DMS 273 treated with DMSO at 0.1 percent for 48 hours (cell line): ENCODE data around the gene KCNJ16.
A peak's percentile ranks its signal among the peaks of the same experiment; 100 is the strongest.
"Not testable (repeated sequence)": the region's sequence is repeated elsewhere in the genome, so short reads cannot be mapped to it uniquely, and the experiment has no call there.

Experiments used
- DNase-seq: peaks from one replicate; lab custom pipeline; 2025; lab: John Stamatoyannopoulos, UW

Gene KCNJ16

DNA sequence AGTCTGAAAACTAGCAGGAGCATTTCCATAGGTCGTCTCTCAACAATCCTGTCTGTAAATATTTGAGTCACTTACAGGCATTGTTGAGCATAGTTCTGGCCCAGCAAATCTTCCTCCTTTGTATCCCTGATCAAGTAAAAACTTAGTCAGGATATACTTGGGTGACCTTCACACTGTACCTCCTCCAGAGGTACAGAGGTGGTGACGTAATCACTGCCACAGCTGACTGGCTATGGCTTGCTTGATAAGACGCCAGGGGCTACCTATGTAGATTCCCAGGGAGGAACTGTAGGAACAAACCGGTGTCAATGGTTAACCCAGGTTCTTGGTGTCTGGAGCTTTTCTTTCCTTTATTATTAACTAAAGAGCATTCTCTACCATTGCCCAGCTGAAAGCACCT lies at the start of gene KCNJ16:
KCNJ16 (plus strand) TSS at position 270 of the 400 bp plus-strand sequence. CDS start 56,863 bp downstream, outside the sequence.
- no peak for DNase-seq

DNA sequence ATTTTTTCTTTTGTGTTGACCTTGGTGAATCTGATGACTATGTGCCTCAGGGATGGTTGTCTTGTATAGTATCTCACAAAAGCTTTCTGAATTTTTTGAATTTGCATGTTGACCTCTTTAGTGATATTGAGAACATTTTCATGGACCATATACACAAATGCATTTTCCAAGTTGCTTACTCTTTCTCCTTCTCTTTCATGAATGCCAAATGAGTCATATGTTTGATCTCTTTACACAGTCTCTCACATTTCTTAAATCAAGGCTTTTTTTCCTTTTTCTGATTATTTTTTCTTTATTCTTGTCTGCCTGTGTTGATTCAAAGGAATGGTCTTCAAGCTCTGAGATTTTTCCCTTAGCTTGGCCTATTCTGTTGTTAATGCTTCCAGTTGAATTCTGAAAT lies 46.6 kb upstream of the KCNJ16 start:
- no peak for DNase-seq

- DNase-seq: no peak
These were observed 45.9 kb upstream of the KCNJ16 start for GRCh38 chr17:70028978-70029767.

DNA sequence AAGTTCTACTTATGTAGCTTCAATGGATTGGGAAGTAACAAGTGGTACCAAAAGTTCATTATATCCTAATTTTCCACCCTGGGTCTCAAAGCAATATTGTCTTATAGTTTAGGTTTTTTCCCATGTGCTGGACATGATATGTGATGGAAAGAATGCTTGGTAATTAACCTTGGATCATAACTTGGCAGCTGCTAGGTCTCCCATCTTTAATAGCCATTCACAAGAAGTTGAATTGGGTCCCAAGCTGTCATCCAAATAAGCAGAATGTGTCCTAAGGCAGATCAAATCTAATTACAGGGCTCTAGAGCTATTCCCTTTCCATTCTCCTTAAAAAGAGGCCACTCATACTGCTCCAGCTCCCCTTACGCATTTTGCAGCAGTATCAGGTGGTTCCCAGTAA lies 44.7 kb upstream of the KCNJ16 start:
- DNase-seq: no peak

DNA sequence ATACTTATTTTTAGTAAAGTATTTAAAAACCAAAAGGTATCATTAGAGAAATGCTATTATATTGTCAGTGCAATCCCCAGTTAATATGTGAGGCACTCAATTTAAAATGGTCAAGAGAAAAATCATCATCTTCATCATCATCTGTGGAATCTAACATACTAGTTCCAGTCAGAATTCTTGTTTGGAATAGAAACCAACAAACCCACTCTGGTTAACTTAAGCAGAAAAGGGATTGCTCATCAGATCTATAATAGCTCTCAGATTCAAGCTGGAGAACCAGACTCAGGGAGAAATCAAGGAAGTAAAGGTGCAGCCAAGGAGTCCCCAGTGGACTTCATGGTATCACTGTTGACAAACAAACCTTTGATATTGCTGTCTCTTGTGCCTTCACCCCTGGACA lies 43.7 kb upstream of the KCNJ16 start:
- DNase-seq: no peak

DNA sequence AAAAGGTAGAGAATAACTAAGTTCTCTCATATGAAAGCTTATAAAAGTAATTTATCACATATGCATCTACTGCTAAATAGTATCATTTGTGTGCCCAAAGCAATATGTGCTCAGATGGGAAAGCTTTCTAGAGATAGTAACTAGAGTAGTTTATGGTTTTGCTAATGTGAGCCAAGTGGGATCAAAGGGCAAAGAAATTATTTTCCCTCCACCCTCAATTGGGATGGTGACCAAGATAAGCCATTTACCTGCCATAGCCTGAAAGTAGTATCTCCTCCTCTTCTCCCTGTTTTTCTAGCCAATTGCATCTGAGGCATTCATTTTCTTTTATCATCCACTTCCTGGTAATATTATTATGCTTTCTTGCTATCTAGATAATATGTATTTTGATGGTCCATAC lies 41.9 kb upstream of the KCNJ16 start:
- DNase-seq: no peak

DNA sequence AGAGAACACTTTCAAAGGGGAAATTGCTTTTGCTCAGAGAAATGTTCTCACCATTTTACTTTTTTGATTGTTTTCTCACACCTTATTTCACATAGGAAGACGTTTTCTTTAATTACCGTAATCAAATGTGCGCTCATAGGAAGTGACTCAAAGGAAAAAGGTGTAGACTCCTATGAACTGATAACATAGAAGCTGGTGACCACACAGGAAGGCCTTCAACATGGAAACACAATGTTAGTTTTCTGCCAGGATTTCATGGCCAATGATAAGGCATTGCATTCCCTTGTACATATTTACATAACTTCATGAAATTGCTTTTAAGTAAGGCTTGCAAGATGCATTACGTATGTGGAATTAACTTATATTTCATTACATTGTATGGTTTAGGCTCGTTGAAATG lies 40.9 kb upstream of the KCNJ16 start:
- DNase-seq: no peak

GRCh38 chr17:70037498-70037897 lies 37.5 kb upstream of the KCNJ16 start:
- peak; percentile 49 for DNase-seq

GRCh38 chr17:70040336-70040735 lies 34.7 kb upstream of the KCNJ16 start:
- DNase-seq: no peak

GRCh38 chr17:70041061-70041460 lies 34.0 kb upstream of the KCNJ16 start:
- DNase-seq: no peak

GRCh38 chr17:70041540-70041939 lies 33.5 kb upstream of the KCNJ16 start:
- DNase-seq: no peak

- DNase-seq: not testable (repeated sequence)
These were observed 29.2 kb upstream of the KCNJ16 start for GRCh38 chr17:70045780-70046179.

- DNase-seq: no peak
These were observed 27.2 kb upstream of the KCNJ16 start for GRCh38 chr17:70047619-70048419.

GRCh38 chr17:70049801-70050591 lies 25.0 kb upstream of the KCNJ16 start:
- no peak for DNase-seq

DNA sequence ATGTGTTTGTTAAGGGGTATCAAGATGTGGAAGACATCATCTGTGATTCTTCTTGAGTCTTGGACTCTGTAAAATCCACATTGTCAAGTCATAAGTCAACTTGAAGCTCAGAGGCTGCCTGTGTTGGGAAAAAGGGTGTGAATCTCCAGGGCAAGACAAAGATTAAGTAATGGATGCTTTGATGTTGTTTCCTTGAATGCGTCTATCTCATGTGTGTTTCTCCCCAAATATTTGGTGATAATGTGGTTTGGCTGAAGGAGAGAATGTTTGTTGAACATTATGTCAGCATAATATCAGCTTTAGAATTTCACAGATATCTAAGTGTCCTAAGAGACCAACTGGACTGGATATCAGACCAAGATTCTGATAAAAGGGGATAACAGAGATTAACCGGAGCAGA lies 24.1 kb upstream of the KCNJ16 start:
- no peak for DNase-seq

- DNase-seq: no peak
These were observed 21.5 kb upstream of the KCNJ16 start for GRCh38 chr17:70053241-70054234.

DNA sequence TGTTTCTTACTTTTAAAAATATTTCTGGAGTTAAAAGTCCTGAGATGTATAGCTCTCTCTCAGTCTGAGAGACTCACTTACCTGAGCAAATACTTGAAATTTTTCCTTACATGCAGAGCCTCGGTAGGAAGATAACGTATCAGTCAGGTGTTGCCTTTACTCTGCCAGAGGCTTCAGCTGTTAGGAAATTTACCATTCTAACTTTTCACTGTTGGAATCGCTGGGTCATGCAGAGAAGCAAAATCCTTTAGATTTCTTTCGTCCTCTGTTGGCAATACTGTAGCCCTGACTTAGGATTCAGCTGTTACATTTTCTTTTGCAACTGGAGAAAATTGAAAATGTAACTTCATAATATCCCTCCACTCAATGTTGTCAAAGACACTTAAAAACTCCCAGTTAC lies 20.0 kb upstream of the KCNJ16 start:
- no peak for DNase-seq

GRCh38 chr17:70059071-70059470 lies 16.0 kb upstream of the KCNJ16 start:
- DNase-seq: no peak

GRCh38 chr17:70059649-70060048 lies 15.4 kb upstream of the KCNJ16 start:
- no peak for DNase-seq

DNA sequence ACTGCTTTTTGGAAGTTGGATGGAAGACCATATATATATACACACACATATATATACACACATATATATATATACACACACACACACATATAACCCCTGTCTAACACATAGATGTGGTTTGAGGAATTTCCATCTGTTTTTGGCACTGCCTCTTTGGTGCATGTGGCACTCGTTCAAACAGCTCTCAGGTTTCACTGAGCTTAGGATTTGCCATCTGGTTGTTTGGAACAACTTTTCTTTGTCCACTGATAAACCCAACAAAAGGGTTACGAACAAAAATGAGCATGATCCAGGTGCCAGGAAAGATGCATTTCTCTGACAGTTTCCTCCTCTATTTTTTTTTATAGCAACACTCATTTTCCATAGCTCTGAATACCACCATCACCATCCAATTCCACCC lies 14.6 kb upstream of the KCNJ16 start:
- DNase-seq: peak; percentile 71

DNA sequence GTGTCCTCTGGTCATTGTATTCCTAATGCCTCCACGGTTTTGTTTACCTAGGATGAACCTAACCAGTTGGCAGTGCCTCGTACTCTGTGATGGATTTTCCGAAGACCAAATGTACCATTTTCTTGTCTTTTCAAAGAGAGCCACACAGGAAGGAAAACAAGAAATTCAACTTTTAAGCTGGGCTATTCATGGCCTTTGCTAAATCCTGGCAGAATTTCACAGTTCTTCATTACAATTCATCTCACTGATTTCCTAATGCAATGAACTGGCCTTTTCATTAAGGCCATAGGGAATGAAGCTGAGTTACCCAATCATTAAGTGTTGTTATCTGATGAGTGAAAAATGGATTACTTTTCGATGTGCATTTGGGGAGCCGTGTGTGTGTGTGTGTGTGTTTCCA lies 7.9 kb upstream of the KCNJ16 start:
- no peak for DNase-seq
